DND-41 (cell line): Measurements from ENCODE around the gene CCDC137.

Experiments used
- ATAC-seq: fragments of 200-7000 bp; cut with Tn5 transposase; 3 replicates; pipeline ENCODE4 v1.9.1; 2021; ENCODE audit warnings: low read depth; ENCODE audit not compliant: insufficient read depth
- DNase-seq: peaks from one replicate; pipeline ENCODE4 v3.0.0-alpha.2; 2020
- H2AFZ ChIP-seq: 2 replicates; pipeline ENCODE4 v1.6.0; 2012; ENCODE audit warnings: low read depth, low read length
- H3K27ac ChIP-seq: 2 replicates; pipeline ENCODE4 v1.5.1; 2012; ENCODE audit warnings: low read length, inconsistent platforms
- H3K27me3 ChIP-seq: fragments of 200-600 bp; sonication (generic); 2 replicates; pipeline ENCODE4 v1.6.0; 2012; ENCODE audit warnings: low read length, mild to moderate bottlenecking, inconsistent platforms; ENCODE audit not compliant: insufficient read depth, poor library complexity
- H3K36me3 ChIP-seq: 2 replicates; pipeline ENCODE4 v1.5.1; 2012; ENCODE audit warnings: low read length, inconsistent platforms; ENCODE audit not compliant: insufficient read depth
- H3K4me1 ChIP-seq: 2 replicates; pipeline ENCODE4 v1.5.1; 2012; ENCODE audit warnings: mild to moderate bottlenecking, low read length; ENCODE audit not compliant: insufficient read depth
- H3K4me2 ChIP-seq: 2 replicates; pipeline ENCODE4 v1.6.0; 2012; ENCODE audit warnings: mild to moderate bottlenecking, moderate library complexity, low read length, inconsistent platforms; ENCODE audit not compliant: insufficient read depth
- H3K4me3 ChIP-seq, 2 experiments: fragments of 200-600 bp in 1 of 2; shearing (Covaris generic) in 1 of 2; 2 replicates each; pipeline ENCODE4 v1.5.1; 2012 to 2016; ENCODE audit warnings: inconsistent platforms in 2 of 2, low read length in 2 of 2, mild to moderate bottlenecking in 2 of 2, low read depth in 1 of 2, moderate library complexity in 1 of 2
- H3K79me2 ChIP-seq: 2 replicates; pipeline ENCODE4 v1.6.0; 2012; ENCODE audit warnings: low read length, inconsistent platforms; ENCODE audit not compliant: insufficient read depth
- H3K9ac ChIP-seq: 2 replicates; pipeline ENCODE4 v1.6.0; 2012; ENCODE audit warnings: low read depth, mild to moderate bottlenecking, inconsistent platforms, low read length, moderate library complexity
- H3K9me3 ChIP-seq: 2 replicates; pipeline ENCODE4 v1.5.1; 2012; ENCODE audit warnings: low read length, moderate library complexity, mild to moderate bottlenecking, inconsistent platforms; ENCODE audit not compliant: insufficient read depth, severe bottlenecking
- H4K20me1 ChIP-seq: 2 replicates; pipeline ENCODE4 v1.6.0; 2012; ENCODE audit warnings: low read length; ENCODE audit not compliant: insufficient read depth
- CTCF ChIP-seq: IDR thresholded peaks from 2 replicates; pipeline ENCODE4 v1.5.1; 2012; ENCODE audit warnings: borderline replicate concordance, low read length, moderate library complexity, mild to moderate bottlenecking; ENCODE audit not compliant: poor library complexity, severe bottlenecking; ENCODE audit errors: extremely low read depth
- EZH2 ChIP-seq: IDR thresholded peaks from 3 replicates; pipeline ENCODE4 v1.6.1; 2012; ENCODE audit warnings: borderline replicate concordance, low read depth, mild to moderate bottlenecking, moderate library complexity, low read length, inconsistent platforms; ENCODE audit not compliant: severe bottlenecking

The CCDC137 gene

GRCh38 chr17:81720267-81721071 lies 53.9 kb downstream of the CCDC137 start:
- peaks cover 28% of the 10 kb centered on the region for H3K36me3 ChIP-seq
- 0 out of 2 replicates have a peak, but pooled peaks cover 4% of the 10 kb centered on the region for H4K20me1 ChIP-seq
- no peaks in the 10 kb centered on the region for H3K79me2 ChIP-seq
- ATAC-seq (no peak), DNase-seq (no peak)
- H3K27ac ChIP-seq: no peak overlapping the region
- no peaks in the 10 kb centered on the region for H3K4me1 ChIP-seq
- no peak overlapping the region for H3K4me3 ChIP-seq
- no peak overlapping the region for H3K9ac ChIP-seq
- no peak overlapping the region for H2AFZ ChIP-seq
- H3K9me3 ChIP-seq: no peaks in the 10 kb centered on the region
- no peak overlapping the region for H3K4me2 ChIP-seq
- TF ChIP-seq EZH2 (no peak), CTCF (no peak)
- H3K27me3 ChIP-seq: no peaks in the 10 kb centered on the region

DNA sequence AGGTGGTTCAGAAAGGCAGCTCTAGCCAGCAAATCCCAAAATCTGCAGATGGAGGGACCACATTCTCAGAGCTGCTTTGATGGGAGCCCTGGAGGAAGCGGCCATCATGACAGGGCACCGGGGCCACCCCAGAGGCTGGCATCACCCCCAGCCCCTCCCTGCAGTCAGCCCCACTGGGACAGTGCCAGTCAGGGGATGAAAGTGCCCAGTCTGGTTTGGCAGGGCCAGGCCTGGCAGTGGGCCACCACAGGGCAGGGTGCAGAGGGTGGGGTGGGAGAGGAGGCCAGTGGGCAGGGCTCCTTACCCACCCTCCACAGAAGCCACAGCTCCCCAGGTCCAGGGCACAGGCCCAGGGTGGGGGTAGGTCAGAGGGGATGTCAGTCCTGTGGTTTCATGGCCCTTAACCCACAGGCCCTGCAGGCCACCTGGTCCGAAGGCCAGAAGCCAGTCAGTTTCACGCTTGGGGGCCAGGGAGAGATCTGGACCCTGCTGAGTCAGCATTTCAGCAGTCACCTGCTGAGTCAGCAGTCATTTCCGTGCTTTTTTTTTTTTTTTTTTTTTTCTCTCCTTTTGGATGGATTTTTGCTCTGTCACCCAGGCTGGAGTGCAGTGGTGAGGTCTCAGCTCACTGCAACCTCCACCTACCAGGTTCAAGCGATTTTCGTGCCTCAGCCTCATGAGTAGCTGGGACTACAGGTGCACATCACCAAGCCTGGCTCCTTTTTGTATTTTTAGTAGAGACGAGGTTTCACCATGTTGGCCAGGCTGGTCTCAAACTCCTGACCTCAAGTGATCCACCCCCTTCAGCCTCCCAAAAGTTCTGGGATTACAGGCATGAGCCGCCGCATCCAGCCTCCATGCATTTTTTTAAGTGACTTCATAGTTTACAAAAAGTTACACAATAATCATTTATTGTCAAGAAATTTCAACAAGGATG lies 55.9 kb downstream of the CCDC137 start:
- ATAC-seq (peak; percentile 30; the same call in 2 of the 3 replicates), DNase-seq (no peak)
- H3K79me2 ChIP-seq: no peaks in the 10 kb centered on the region
- 0 out of 2 replicates have a peak, but pooled peaks cover 4% of the 10 kb centered on the region for H4K20me1 ChIP-seq
- H3K4me1 ChIP-seq: no peaks in the 10 kb centered on the region
- H3K9me3 ChIP-seq: no peaks in the 10 kb centered on the region
- no peaks in the 10 kb centered on the region for H3K27me3 ChIP-seq
- H3K4me3 ChIP-seq: no peak overlapping the region
- H3K4me2 ChIP-seq: no peak overlapping the region
- no peak overlapping the region for H3K27ac ChIP-seq
- H3K36me3 ChIP-seq: peaks cover 17% of the 10 kb centered on the region
- no peak overlapping the region for H2AFZ ChIP-seq
- no peak for TF ChIP-seq EZH2
- no peak for TF ChIP-seq CTCF
- H3K9ac ChIP-seq: no peak overlapping the region
